ENCODE measurements around the gene POP4.

DNA sequence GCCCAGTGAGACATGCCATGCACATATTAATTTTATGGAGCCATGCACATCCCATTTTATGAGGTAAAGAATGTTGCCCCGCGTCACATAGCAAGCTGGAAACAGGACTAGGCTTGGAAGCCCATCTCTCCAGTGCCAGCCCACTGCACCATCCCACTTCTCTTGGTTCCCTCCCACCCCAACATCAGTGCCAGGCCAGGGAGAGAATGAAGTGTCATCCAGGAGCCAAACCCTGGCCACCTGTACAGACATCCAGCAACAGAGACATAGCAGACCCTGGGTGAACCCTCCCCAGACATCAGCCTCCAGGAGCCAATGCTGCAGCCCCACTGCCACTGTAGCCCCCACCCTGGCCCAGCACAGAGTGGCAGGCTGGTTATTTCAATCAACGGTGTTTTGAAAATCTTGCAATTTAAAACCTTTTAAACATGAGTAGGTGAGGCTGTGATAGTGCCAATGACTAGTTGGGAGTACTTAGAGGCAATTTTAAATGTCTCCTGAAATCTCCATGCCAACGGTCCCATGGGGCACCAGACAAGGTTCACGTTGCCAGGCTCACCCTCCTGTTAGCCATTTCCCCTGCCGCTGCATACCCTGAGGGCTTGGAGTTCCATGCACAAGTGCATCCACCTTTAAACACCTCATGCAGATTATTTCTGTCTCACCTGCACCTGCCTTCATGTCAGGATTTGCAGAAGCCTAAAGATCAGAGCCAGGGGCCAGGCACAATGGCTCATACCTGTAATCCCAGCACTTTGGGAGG, 45.6 kb upstream of the POP4 start:
- TF ChIP-seq, protein P1, sequence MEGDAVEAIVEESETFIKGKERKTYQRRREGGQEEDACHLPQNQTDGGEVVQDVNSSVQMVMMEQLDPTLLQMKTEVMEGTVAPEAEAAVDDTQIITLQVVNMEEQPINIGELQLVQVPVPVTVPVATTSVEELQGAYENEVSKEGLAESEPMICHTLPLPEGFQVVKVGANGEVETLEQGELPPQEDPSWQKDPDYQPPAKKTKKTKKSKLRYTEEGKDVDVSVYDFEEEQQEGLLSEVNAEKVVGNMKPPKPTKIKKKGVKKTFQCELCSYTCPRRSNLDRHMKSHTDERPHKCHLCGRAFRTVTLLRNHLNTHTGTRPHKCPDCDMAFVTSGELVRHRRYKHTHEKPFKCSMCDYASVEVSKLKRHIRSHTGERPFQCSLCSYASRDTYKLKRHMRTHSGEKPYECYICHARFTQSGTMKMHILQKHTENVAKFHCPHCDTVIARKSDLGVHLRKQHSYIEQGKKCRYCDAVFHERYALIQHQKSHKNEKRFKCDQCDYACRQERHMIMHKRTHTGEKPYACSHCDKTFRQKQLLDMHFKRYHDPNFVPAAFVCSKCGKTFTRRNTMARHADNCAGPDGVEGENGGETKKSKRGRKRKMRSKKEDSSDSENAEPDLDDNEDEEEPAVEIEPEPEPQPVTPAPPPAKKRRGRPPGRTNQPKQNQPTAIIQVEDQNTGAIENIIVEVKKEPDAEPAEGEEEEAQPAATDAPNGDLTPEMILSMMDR (IDR thresholded peaks at IDR 0.05) = no peak
- no peak for TF ChIP-seq POLR2A (IDR thresholded peaks at IDR 0.05)

Data from thyroid gland (tissue), 4 donors.